GM21825 (cell line): Measurements from ENCODE around the gene PKIG.
"Not testable (repeated sequence)": the region's sequence is repeated elsewhere in the genome, so short reads cannot be mapped to it uniquely, and the experiment has no call there.

Experiments
- ATAC-seq: cut with Tn5 transposase; IDR thresholded peaks from one replicate; pipeline ENCODE4 v1.9.1; 2021; ENCODE audit warnings: mild to moderate bottlenecking, moderate library complexity; ENCODE audit not compliant: unreplicated experiment

The PKIG gene

DNA sequence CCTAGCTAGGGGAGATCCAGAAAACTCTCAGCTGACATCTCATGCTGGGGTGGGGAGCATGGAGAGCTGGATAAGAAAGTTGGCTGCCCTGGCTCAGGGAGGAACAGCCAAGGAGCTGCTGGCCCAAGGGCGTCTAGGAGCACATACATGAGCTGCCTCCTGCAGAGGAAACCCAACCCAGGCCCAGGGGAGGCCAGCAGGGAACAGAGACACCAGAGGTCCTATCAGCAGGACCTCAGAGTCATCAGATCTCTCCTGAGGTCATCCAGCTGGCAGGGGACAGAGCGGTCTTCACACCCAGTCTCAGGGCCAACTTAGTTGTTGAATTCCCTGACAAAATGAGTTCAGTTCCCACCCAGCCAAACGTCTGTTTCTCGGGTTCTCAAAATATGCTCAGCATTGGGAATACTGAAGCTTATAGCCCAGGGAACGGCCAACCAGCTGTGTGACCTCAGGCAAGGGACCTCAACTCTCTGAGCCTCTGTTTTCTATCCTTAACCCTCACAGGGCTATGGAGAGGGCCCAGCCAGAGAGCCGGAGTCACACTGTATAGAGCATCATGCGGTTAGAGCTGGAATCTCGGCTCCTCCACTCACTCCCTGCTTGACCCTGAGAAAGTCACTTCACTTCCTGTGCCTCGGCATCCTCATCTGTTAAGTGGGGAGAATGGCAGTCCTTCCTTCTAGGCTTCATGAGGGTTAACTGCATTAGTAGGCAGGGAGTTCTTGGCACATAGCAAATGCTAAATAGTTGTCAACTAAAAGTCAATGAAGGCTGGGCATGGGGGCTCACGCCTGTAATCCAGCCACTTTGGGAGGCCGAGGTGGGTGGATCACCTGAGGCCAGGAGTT, 55.4 kb downstream of the PKIG start:
- ATAC-seq, result no peak

DNA sequence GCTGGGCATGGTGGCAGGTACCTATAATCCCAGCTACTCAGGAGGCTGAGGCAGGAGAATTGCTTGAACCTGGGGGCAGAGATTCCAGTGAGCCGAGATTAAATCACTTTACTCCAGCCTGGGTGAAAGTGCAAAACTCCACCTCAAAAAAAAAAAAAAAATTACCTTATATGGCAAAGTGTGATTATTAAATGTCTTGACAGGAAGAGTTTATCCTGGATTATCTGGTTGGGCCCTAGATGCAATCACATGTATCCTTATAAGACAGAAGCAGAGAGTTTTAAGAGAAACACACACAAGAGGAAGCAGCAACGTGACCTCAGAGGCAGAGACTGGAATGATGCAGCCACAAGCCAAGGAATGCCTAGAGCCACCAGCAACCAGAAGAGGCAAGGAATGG, 58.1 kb downstream of the PKIG start:
- no peak for ATAC-seq

DNA sequence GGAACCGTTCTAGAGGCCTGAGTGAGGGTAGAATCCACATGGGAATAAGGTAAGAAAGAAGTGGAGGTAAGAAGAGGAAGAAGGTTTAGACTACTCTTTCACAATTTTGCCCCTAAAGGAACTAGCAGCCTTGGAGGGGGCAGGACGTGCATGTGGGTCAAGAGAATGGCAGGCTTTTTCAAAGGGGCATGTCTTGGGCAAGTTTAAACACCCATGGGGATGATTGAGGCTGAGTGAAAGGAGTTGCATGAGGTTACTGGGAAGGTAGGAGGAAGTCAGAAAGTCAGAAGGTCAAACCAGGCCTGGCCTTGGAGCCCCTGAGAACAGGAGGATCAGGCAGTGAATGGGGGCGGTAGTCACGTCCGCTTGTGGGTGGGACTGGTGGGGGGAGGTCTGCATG, 58.9 kb downstream of the PKIG start:
- no peak for ATAC-seq

DNA sequence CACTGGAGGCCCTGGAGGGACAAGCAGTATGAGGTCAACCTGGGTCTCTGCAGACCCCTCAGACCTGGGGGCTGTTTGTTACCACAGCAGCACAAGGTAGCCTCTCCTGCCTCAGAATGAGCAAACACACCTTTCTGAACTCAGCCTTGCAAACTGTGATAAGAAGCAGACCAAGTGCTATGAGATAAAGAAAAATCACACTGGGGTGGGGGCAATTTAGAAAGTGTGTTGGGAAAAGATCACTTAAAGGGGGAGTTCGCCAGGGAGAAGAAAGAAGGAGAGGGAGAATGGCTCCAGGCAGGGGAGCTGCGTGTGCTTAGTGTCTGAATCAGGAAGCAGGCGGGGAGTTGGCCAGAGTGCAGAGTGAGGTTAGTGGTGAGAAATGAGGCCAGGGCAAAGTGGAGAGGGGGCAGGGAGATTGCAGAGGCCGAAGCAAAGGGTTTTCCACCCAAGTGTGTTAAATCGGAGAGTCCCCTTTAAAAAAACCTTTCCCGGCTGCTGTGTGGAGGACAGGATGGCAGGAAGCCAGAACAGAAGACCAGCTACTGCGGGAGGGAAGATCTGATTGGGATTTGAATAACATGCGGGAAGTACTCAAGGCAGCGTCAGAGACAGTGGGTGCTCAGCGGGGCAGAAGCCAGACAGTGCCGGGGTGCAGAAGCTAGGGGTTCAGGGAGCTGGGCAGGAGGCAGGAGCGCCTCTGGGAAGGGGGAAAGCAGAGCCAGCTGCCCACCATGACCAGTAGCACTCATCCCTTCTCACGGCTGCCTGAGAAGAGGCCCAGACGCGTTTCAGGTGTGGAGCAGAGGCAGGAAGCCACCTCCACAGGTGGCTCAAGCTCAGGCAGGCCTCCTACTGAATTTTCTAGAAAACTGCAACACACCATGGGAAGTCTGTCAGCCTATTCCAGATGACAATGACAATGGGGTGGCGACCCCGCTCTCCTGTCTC, 60.1 kb downstream of the PKIG start:
- ATAC-seq, result no peak

DNA sequence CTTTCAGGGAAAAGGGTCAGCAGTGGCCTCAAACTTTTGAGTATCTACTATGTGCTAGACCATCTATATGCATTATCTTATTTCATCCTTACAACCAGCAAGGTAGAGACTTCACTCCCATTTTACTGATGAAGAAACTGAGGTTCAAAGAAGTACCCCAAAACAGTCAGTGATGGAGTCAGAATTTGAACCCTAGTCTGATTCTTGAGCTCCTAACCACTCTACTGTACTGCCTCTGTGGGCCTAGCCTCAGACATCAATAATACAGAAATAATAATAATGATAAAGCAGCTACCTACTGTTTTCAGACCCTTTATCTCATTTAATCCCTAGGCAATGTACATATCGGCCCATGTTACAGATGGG, 60.8 kb downstream of the PKIG start:
- ATAC-seq, result no peak

DNA sequence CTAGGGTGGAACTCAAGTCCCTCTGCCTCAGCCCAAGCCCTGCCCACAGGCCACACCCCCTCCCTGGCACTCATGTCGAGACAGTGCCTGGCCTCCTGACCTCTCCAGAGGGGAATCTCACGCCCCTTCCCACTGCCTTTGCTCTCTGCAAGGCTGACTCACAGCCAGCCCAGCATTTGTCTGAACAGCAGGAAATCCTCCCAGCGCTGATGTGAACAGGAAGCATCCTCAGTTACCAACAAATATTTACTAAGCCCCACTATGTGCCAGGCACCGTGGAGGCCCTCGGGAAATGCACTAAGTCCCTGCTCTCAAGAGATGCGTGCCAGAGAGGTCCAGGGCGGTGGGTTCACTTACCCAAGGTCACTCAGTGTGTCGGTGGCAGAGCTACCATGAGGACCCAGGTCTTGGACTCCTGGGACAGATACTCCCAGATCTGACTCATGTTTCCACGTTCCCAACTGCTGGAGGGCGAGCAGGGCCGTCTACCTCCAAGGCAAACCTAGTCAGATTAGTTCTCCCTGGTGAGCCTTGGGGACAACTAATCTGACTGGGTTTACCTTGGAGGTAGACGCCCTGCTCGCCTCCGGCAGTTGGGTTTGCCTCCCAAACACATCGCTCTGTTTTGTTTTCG, 61.3 kb downstream of the PKIG start:
- no peak for ATAC-seq

DNA sequence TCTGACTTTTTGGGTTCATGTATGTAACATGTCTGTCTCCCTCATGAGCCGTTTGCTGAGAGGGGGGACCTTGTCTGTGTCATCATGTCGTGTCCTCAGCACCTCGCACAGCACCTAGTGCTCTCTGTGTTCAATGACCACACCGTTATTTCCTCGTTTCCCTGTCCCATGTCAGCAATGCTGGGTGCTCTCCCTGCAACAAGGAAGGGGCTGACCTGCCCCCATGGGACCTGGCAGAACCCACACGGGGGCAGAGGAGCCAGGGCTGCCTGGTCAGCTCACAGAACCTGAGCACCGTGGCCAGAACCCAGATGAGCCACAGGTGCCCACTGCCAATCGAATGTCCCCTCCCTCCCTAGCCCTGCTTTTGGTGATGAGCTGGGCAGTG, 61.8 kb downstream of the PKIG start:
- ATAC-seq, result no peak

DNA sequence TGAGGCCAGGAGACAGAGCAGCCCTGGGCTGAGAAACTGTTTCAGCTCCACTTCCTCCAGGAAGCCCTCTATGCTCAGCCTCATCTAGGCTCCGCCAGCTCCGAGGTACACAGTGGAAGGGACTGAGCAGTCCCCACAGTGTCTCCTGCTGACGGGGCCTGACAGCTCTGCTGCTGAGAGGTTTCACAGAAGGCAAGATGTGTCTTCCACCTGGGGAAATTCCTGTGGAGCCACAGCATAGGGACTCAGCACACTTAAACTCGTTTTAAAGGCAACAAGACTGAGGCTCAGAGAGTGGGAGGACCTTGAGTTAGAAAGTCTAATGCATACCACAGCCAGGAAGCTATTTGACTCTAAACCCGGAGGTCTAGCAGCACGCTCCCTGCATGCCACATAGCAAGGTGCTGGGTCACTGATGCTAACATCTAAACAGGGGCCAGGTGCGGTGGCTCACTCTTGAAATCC, 62.3 kb downstream of the PKIG start:
- no peak for ATAC-seq

DNA sequence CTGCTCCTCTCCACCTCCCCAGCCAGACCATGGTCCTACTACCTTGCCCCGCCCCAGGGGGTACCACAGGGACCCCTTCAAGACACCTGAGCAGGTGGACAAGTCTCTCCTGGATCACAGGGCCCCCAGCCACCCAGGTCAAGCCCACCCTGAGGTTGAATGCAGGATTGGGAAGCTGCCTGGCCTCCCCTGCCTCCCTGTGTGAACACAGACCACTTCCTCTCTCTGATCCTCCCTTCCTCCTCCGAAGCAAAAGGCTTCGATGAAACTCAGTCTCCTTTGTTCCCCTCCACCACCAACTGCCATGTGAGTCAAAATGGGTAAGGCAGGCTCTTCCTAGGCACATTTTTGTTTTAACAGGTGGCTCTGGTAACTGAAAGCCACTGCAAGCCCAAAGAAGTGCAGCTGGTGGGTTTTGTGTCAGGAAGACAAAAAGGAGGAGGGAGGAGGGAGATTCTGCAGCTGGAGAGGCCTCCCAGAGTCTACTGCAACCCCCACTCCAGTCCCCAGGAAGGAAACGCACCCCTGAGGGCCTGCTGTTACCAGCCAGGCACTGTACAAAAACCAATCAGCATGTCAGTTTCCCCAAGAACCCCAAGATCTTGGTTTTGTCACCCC, 63.8 kb downstream of the PKIG start:
- ATAC-seq, result peak; percentile 25

DNA sequence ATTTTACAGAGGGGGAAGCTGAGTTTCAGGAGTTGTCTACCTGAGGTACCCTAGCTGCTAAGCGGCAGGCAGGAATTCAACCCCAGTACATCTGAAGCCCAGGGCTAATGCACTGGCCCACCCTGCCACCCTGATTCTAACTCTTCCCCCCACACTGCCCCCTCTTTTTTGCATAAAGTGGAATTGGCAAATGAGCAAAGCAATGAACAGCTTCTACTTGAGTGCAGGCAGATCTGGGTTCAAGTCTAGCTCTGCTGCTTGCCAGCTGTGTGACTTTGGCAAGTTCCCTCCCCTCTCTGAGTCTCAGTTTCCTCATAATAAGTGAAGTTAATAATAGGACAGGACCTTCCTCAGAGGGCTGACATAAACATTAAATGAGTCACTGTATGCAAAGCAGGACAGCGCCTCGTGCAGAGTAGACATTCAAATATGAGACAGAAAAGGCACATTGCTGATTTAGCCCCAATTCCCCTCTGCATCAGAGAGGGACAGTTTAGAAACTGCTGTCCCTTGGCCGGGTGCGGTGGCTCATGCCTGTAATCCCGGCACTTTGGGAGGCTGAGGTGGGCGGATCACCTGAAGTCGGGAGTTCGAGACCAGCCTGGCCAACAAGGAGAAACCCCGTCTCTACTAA, 64.4 kb downstream of the PKIG start:
- peak; percentile 33 for ATAC-seq

DNA sequence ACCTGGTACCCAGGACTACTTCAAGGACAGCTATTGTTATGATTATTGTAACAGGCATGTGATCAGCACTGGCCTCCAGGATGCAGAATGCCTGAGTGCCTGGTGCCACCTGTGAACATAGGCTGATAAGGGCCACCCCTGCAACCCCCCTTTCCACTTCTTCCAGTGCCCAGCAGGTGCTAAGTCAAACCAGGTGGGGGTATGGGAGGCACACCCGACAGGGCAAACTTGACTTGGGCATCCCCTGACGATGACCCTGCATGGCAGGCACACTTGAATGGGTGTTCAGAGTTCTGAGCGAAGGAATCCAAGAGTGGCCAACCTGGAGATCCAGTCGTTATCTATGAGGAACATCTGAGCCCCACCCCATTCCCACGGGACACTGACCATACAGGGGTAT, 65.7 kb downstream of the PKIG start:
- no peak for ATAC-seq

DNA sequence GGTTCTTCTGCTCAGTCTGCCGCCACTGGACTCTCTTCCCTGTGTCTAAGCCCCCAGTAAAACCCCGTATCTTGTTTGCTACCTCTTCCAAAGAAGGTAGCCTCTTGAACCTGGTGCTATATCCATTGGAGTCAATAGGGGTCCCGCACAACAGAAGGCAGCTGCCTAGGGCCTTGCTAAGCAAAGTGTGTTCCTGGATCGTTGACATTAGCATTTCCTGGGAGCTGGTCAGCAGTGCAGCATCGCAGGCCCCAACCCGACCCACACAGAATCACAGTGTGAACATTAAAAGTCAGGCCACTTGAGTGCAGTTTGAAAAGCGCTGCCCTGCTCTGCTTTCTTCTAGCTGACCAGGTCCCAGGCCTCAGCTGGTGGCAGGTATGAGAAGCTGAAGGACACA, 66.2 kb downstream of the PKIG start:
- ATAC-seq, result no peak

DNA sequence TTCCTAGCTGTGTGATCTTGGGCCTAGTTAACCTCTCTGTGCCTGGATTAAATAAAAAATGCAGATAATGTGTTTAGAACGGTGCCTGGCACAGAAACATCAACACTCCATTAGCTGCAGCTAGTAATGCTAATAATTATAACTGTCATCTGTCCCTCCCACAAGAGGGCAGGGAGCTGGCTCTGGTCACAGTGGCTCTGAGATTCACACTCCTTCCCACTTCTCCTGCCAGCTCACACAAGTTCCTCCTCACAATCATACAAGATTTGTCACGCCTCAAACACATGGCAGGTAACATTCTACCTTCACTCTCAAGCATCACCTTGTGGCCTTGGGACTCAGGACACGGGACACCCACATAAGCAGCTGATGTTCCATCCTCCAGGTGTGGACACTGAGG, 66.7 kb downstream of the PKIG start:
- no peak for ATAC-seq

DNA sequence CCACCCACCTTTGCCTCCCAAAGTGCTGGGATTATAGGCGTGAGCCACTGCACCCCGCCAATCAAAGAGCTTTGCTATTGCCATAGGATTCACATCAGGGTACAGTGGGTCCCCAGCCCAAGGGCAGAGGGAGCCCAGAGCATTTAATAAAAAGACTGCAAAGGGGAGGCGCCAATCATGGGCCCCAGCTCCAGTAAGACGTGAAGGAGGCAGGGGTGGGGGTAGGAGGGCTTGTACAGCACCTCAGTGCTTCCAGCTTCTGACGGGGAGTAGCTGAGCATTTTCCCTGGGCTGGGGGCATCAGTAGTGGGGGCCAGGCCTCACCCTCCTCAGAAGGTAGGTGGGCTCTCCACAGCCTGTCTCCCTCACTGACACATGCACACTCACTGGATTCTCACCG, 67.6 kb downstream of the PKIG start:
- ATAC-seq, result no peak

DNA sequence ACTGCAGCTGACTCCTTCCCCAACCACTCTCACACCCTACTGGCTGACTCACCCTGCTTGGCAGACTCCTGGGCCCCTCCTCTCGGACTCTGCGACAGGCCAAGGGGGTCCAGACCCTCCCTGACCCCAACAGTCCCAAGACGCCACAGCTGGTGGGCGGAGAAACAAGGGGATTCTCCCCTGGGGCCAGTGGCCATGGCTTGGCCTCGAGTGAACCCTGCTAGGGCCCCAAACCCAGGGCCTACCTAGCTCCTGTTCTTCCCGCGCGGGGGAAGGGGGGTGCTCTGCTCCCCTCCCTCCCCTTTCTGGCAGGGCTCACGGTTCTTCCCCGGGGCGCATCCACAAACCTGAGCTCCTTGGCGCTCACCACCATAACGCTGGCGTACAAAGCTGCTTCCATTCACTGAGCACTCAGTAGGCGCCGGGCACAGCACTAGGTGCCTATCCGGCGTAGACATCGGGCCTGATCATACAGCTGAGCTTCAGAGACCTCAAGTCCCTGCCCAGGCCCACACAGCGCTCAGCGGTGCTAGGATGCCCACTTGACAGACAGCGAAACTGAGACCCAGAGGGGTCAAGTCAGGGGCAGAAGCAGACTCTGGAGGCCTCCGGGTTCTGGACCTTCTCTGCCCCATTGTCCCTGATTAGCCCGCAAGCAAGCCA, 68.5 kb downstream of the PKIG start:
- ATAC-seq, result no peak

DNA sequence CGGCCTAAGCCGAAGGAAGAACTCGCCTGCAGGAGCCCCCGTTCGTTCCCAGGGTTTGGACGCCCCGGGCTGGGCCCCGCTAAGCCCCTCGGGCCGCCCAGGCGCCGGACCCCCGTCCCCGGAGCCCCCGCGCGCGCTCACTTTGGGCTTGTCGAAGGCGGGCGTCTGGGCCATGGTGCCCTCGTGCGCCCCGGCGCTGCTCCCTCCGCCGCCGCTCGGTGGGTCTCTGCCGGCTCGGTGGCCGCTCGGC, 69.0 kb downstream of the PKIG start:
- no peak for ATAC-seq

DNA sequence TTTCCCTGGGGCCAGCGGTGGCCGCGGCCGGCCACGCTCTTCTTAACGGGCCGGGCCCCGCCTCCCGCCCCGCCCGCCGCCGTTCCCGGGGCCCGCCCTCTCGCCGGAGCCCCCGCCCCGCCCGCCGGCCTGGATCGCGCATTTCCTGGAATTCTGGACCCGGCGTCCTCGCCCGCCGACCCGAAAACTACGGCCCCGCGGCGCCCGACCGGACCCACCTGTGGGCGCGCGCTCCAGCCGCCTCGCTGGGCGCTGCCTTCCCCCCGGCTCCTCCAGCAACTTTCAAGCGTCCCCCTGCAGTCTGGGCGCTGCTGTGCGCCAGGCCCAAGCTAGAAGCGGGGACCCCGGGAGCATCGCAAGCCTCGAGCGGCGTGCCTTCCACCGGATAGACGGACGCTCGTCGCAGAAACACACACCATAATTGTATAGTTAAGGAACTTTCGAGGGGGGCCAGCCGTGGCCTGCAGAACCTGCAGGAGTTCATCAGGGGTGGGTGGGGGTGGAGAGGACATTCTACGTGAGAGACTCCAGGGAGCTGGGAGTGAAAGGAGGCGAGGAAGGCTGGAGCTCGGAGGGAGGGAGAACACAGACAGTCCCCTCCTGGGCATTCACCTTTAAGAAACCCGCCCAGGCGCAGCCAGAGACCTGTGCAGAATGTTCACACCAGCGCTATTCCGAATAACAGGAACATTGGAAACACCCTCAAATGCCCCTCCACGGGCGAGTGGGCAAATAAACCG, 69.5 kb downstream of the PKIG start, which contains the start of gene ADA:
Gene ADA, minus strand, starts transcription at position 16 of the 740 bp plus-strand sequence. CDS start 92 bp downstream, outside the sequence.
- ATAC-seq, result no peak

DNA sequence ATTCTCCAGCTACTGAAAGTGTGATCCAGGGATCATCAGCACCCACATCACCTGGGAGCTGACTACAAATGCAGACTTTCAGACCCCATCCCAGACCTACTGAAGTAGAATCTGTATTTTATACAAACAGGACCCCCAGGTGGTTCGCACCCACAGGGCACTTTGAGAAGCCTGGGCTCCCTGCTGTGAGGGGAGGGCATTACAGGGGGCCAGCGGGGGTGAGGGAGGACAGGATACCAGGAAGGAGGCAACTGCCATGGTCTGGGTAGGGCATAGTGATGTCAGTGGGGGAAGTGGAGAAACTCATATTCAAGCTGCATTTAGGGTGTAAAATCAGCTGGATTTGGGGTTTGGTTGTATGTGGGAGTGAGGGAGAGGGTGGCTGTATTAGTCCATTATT, 71.2 kb downstream of the PKIG start:
- no peak for ATAC-seq

DNA sequence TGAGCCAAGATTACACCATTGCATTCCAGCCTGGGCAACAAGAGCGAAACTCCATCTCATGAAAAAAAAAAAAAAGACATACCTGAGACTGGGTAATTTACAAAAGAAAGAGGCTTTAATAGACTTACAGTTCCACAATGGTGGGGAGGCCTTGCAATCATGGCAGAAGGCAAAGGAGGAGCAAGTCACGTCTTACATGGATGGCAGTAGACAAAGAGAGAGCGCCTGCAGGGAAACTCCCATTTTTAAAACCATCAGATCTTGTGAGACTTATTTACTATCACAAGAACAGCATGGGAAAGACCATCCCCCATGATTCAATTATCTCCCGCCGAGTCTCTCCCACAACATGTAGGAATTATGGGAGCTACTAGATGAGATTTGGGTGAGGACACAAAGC, 71.8 kb downstream of the PKIG start:
- not testable (repeated sequence) for ATAC-seq

DNA sequence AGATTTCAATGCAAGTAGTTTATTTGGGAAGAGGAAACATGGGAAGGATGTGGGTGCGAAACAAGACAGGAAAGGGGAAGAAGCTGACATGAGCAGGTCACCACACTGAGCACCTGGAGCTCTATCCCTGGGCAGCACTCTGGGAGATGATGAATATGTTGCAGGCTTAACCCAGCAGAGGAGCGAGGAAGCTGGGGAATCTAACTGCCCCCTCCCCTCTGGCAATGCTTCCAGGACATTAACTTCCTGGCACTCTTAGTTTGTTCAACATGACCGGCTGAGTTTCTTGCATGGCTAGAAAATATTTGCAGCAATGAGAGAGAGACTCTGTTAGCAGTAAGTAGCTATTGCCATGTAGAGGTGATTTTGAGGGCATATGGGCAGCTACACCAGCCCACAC, 74.1 kb downstream of the PKIG start:
- no peak for ATAC-seq
